ENCODE data around the gene SLC40A1. TPM values are rescaled to one million over a fixed set of nuclear protein-coding genes. Genes with fewer than 3 reads are reported as not detected.

Gene SLC40A1
- total and polyA plus RNA-seq, 2 of the 13 experiments (the other 11 are each of a cell fraction or from before 2014, with no cell fraction given), result 10.6 to 24.9 TPM

DNA sequence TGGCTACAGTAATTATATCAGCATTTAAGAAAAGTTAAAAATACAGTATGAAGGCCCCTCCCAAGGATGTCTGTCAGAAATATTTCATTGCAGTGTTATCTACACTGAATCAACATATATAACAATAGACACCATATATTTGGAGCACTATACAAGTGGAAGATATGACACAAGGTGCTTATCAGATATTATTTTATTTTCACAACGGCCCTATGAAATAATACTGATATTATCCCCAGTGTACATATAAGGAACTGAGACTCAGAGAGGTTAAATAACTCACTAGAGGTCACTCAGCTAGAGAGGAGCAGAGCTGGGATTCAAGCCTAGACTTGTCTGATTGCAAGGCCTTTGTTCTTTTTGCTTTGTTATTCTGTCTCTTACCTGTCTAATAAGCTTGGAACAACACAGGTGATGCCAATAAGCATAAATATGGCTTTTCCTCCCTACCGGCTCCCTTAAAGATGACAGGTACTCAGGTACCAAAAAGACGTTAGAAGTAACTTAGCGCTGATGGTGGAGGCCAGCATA is 4.7 kb upstream of the SLC40A1 start (continued):
- no peak for TF ChIP-seq KIAA2018 (CRISPR knock-in tag; IDR thresholded peaks at IDR 0.05; ENCODE audit: borderline replicate concordance)
- no peak for TF ChIP-seq ZNF772 (CRISPR knock-in tag; IDR thresholded peaks at IDR 0.05)

- no peak overlapping the region for H3K27ac ChIP-seq (ENCODE audit: extremely low read length, insufficient read depth, low read length)
- FAIRE-seq (no peak), ATAC-seq (no peak), DNase-seq (ENCODE audit: low spot score) (no peak)
- no peaks in the 10 kb centered on the region for H4K20me1 ChIP-seq (ENCODE audit: insufficient read depth, low read length)
- intact Hi-C loops (cut with micrococcal nuclease; ENCODE audit: unreplicated experiment), result no loop called here
- H3K4me3 ChIP-seq (replicated peaks in 1 of 3; ENCODE audit: insufficient read depth in 1 of 3, low read depth in 2 of 3, low read length in 3 of 3), result no peak overlapping the region
- no peak overlapping the region for H3K9ac ChIP-seq (ENCODE audit: insufficient read depth, low read depth, low read length)
- BruUV-seq (replicated peaks), result no TSS peak
- no peak overlapping the region for H3K4me2 ChIP-seq (ENCODE audit: low read depth, low read length)
- no peaks in the 10 kb centered on the region for H3K9me3 ChIP-seq (ENCODE audit: low read length)
- POLR2A ChIA-PET, result interaction anchor here (0.8 kb wide), 1 partner anchor 25 kb away, joined by 3 read pairs; no protein-coding TSS in a partner anchor
- in situ Hi-C loops (cut with HindIII; ENCODE audit: extremely low pct_ligation_motif_present, low pct_unique_long_range_greater_than_20kb), result no loop called here
- no peaks in the 10 kb centered on the region for H3K36me3 ChIP-seq (replicated peaks in 1 of 2; ENCODE audit: control insufficient read depth in 1 of 2, insufficient read depth in 2 of 2, low read length in 2 of 2)
- H3K27me3 ChIP-seq (ENCODE audit: control insufficient read depth in 1 of 2, insufficient read depth in 2 of 2, low read length in 2 of 2), result peaks cover 0 to 11% of the 10 kb centered on the region in 2 experiments; a peak in 2 of 5 replicates
- no peak overlapping the region for H2AFZ ChIP-seq (ENCODE audit: low read length)
- H3K79me2 ChIP-seq (ENCODE audit: insufficient read depth, low read length), result peaks cover 2% of the 10 kb centered on the region
- CTCF ChIA-PET (ENCODE audit: low intra/inter-chr PET ratio, low total read pairs), result no interaction called here
- peaks cover 33% of the 10 kb centered on the region for H3K4me1 ChIP-seq (ENCODE audit: insufficient read depth, low read length)
- TF ChIP-seq PATZ1 (CRISPR knock-in tag; IDR thresholded peaks at IDR 0.05), result no peak
- no peak for TF ChIP-seq SATB2 (CRISPR knock-in tag; IDR thresholded peaks at IDR 0.05)
- TF ChIP-seq HNF4A (CRISPR knock-in tag; IDR thresholded peaks at IDR 0.05), result peak; percentile 41
- no peak for TF ChIP-seq KDM4B (CRISPR knock-in tag; IDR thresholded peaks at IDR 0.05)
- no peak for TF ChIP-seq NFIB (CRISPR knock-in tag; IDR thresholded peaks at IDR 0.05; ENCODE audit: borderline replicate concordance)
- TF ChIP-seq ZNF878 (CRISPR knock-in tag; IDR thresholded peaks at IDR 0.05), result no peak
- TF ChIP-seq PRDM10 (CRISPR knock-in tag; IDR thresholded peaks at IDR 0.05; ENCODE audit: low read depth), result peak; percentile 78; the same call in 1 of the 2 replicates
Observed at GRCh38 chr2:189584686-189585085, 4.1 kb upstream of the SLC40A1 start.
